Measurements from ENCODE around the gene TNFRSF12A. TPM values are rescaled to one million over a fixed set of nuclear protein-coding genes. Genes with fewer than 3 reads are reported as not detected.
A peak's percentile ranks its signal among the peaks of the same experiment; 100 is the strongest.

TNFRSF12A gene
- total and polyA plus RNA-seq, 7 donors = 69.5 to 889 (median 164) TPM

DNA sequence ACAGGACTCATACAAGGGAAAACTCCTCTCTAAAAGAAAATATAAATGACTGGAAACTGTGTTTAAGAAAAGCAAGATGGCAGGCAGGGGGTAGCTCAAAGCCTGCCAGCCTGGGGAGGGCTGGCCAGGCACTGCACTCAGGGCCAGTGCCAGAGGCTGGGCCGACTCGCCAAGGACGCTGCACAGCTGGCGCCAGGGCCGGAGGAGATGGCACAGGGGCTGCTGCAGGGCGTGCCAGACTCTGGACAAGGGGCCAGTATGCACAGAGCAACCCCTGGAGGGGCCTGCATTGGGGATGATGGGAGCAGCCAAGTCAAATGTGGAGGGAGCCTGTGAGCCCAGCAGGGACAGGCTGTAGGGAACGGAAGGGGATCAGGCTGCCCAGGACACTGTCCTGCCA is 44.0 kb upstream of the TNFRSF12A start:
- Histone ChIP-seq H3K4me1 (no peaks in the 10 kb centered on the region), H3K4me3 (no peak overlapping the region), H3K27ac (no peak overlapping the region), H3K9me3 (no peaks in the 10 kb centered on the region), H3K36me3 (ENCODE audit: insufficient read depth in 1 of 2, low read depth in 1 of 2) (no peaks in the 10 kb centered on the region), H3K27me3 (ENCODE audit: insufficient read depth in 3 of 3, low read length in 2 of 3) (peaks cover 0 to 6% (median 2%) of the 10 kb centered on the region in 3 donors)
- TF ChIP-seq, protein P1, sequence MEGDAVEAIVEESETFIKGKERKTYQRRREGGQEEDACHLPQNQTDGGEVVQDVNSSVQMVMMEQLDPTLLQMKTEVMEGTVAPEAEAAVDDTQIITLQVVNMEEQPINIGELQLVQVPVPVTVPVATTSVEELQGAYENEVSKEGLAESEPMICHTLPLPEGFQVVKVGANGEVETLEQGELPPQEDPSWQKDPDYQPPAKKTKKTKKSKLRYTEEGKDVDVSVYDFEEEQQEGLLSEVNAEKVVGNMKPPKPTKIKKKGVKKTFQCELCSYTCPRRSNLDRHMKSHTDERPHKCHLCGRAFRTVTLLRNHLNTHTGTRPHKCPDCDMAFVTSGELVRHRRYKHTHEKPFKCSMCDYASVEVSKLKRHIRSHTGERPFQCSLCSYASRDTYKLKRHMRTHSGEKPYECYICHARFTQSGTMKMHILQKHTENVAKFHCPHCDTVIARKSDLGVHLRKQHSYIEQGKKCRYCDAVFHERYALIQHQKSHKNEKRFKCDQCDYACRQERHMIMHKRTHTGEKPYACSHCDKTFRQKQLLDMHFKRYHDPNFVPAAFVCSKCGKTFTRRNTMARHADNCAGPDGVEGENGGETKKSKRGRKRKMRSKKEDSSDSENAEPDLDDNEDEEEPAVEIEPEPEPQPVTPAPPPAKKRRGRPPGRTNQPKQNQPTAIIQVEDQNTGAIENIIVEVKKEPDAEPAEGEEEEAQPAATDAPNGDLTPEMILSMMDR (IDR thresholded peaks at IDR 0.05) = no peak
- intact Hi-C loops (cut with DNase I) = no loop called here
- no peak for ATAC-seq
- no peak for DNase-seq
- 43 to 51% (median 44%) methylated on average over 7 of the region's 7 CpGs for WGBS, 3 donors

DNA sequence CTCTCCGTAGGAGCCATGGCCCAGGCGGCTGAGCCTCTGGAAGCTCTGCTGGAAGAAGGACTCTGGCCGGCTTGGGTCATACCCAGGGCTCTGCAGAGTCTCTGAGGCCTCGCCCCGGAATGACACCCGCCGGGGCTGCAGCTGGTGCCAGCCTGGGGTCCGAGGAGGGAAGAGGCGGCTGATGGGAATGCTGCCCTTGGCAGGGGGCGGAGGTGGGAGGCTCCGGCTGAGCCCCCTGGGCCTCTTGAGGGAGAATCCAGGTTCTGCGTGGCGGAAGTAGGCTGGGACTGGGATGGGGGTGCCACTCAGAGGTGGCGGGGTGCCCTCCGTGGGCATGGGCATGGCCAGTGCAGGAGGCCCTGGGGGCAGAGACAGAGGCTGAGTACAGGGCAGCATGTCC is 43.5 kb upstream of the TNFRSF12A start:
- Histone ChIP-seq H3K36me3 (ENCODE audit: insufficient read depth in 1 of 2, low read depth in 1 of 2) (no peaks in the 10 kb centered on the region), H3K4me1 (no peaks in the 10 kb centered on the region), H3K9me3 (no peaks in the 10 kb centered on the region), H3K27me3 (ENCODE audit: insufficient read depth in 3 of 3, low read length in 2 of 3) (peaks cover 0 to 6% (median 2%) of the 10 kb centered on the region in 3 donors), H3K27ac (no peak overlapping the region), H3K4me3 (no peak overlapping the region)
- no peak for ATAC-seq
- intact Hi-C loops (cut with DNase I) = no loop called here
- TF ChIP-seq, protein P1 (IDR thresholded peaks at IDR 0.05) = no peak
- 67 to 84% (median 68%) methylated on average over 14 to 15 of the region's 15 CpGs for WGBS, 3 donors
- no peak for DNase-seq

DNA sequence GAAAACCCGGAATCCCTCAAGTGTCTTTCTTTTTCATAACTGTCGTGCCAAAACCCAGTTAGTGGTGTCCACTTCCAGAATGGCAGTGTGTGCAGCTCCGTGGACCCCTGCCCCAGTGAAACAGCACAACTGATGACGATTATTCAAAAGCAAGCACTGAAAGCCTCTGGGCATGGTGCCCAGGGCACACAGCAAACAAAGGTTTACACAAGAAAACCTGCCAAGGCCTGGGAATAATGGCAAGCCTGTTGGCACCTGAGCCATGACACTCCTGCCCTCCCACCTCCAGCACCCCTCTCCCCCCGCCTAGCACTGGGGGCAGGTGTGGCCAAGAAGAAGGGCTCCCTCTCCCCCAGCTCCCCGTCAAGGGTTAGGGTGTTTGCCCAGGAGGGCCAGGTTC is 42.7 kb upstream of the TNFRSF12A start:
- WGBS, 3 donors = 77 to 84% (median 82%) methylated on average over 6 of the region's 6 CpGs
- H3K4me3 ChIP-seq = no peak overlapping the region
- no peak overlapping the region for H3K27ac ChIP-seq
- H3K9me3 ChIP-seq = no peaks in the 10 kb centered on the region
- no peaks in the 10 kb centered on the region for H3K36me3 ChIP-seq (ENCODE audit: insufficient read depth in 1 of 2, low read depth in 1 of 2)
- intact Hi-C loops (cut with DNase I) = no loop called here
- H3K27me3 ChIP-seq (ENCODE audit: insufficient read depth in 3 of 3, low read length in 2 of 3) = peaks cover 0 to 6% (median 2%) of the 10 kb centered on the region in 3 donors
- ATAC-seq = no peak
- TF ChIP-seq, protein P1 (IDR thresholded peaks at IDR 0.05) = no peak
- H3K4me1 ChIP-seq = no peaks in the 10 kb centered on the region
- no peak for DNase-seq

DNA sequence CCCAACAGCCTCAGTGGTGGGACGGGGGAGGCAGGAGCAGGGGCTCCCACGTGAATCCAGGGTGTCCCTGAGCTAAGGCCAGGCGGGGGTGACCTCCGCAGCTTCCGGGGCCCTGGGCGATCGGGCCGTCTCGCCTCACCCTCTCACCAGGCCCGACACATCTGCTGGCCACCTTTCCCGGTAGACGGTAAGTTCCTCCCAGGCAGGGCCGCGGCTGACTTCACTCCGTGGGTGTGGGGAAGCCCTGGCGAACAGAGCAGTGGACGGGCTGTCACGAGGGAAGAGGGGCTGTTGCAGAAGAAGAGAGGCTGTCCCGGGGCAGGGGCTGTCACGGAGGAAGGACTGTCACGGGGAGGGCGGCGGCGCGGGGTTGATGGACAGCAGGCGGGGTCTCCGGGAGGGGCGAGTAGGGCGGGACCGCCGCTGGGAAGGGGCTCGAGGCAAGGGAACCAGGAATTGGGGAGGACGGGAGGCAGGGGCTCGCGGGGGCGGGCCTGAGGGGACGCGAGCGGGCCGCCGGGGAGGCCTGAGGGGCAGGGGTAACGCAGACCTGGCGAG is 40.4 kb upstream of the TNFRSF12A start:
- TF ChIP-seq, protein P1 (IDR thresholded peaks at IDR 0.05) = no peak
- ATAC-seq = no peak
- no peaks in the 10 kb centered on the region for H3K9me3 ChIP-seq
- WGBS, 3 donors = 6 to 11% (median 9%) methylated on average over 34 to 43 of the region's 43 CpGs
- H3K27me3 ChIP-seq (ENCODE audit: insufficient read depth in 3 of 3, low read length in 2 of 3) = peaks cover 0 to 6% (median 2%) of the 10 kb centered on the region in 3 donors
- no peak overlapping the region for H3K27ac ChIP-seq
- intact Hi-C loops (cut with DNase I) = no loop called here
- peaks cover 9% of the 10 kb centered on the region for H3K4me1 ChIP-seq
- no peak for DNase-seq
- peak overlapping the region; percentile 89 for H3K4me3 ChIP-seq
- H3K36me3 ChIP-seq (ENCODE audit: insufficient read depth in 1 of 2, low read depth in 1 of 2) = no peaks in the 10 kb centered on the region

Measured in psoas muscle (tissue), 8 donors.